Measurements from ENCODE around the gene MEGF9.
"Not testable (repeated sequence)": the region's sequence is repeated elsewhere in the genome, so short reads cannot be mapped to it uniquely, and the experiment has no call there.

The MEGF9 gene

GRCh38 chr9:120654272-120654671 is 60.0 kb downstream of the MEGF9 start:
- no peak for DNase-seq

DNA sequence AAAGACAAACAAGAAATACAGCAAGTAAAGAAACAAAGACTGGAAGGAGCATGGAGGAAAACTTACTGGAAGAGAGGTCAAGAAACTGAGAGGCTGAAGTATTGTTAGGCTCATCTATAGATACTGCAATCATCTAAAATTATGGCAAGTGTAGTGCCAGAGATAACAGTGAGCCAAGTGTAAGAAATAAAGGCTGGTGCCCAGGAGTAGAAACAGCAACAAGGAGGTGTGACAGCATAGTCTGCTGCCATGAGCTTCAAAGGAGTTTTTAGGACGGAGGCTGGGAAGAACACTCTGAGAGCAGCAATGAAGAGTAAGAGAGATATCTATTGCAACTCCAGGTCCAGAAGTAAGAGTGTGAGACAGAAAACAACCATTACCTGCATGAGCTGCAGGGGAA is 60.5 kb downstream of the MEGF9 start:
- no peak for DNase-seq

GRCh38 chr9:120652934-120653333 is 61.3 kb downstream of the MEGF9 start:
- DNase-seq: no peak

DNA sequence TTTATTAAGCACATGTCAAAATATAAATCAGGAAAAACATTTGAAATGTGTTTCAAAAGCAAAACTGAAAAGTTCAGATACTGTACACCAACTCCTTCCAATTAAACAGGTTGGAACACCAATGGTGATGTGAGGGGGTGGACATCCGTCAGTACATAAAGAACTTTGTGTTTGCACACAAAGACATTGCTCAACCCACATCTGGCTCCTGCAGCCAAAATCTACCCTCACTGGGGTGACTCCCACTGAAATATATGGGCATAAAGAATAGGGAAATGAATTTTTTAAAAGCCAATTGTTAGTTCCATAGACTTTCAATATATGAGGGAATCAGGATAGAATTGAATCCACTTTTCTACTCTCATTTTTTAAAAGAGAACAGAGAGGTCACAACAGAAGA is 63.9 kb downstream of the MEGF9 start:
- DNase-seq: no peak

DNA sequence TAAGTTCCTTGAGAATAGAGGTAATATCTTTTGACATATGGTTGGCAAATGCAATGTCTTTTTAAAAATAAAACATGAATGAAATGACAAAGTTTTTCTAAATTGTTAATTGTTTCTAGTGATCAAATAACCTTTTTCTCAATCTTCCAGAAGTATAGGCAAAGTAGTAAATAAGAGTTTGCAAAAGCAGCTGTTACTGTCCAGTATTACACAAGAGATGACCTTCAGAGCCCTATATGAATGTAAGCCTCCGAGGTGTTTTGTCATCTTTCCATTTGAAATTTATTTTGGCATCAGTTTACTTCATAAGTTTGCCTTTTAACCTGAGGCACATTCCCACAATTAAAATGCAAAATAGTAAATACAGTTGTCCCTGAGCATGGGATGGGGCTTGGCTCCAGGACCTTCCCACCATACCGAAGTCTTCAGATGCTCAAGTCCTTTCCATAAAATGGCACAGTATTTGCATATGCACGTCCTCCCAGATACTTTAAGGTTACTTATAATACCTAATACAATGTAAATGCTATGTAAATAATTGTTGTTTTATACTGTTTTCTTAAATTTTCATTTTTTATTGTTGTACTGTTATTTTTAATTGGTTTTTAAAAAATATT is 65.6 kb downstream of the MEGF9 start:
- no peak for DNase-seq

- DNase-seq: no peak
Measured at GRCh38 chr9:120646948-120647347, 67.3 kb downstream of the MEGF9 start.

DNA sequence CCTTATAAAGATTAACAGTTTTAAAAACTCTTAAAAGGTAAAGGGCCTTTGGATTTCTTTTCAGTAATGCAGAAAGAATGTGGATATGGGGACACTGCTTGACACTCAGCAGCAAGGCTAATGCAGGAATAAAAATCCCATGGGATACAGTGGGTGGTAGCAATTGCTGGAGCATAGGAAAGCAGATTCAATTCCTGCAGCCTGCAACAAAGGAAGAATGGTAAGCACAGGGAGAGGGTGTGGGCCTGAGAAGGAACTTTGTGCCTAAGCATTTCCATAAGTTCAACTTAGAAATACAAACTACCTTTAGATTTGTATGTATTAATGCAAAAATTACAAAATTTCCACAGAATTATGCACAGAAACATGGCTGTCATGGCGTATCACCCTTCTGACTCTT is 68.5 kb downstream of the MEGF9 start:
- no peak for DNase-seq

GRCh38 chr9:120643061-120643460 is 71.2 kb downstream of the MEGF9 start:
- no peak for DNase-seq

DNA sequence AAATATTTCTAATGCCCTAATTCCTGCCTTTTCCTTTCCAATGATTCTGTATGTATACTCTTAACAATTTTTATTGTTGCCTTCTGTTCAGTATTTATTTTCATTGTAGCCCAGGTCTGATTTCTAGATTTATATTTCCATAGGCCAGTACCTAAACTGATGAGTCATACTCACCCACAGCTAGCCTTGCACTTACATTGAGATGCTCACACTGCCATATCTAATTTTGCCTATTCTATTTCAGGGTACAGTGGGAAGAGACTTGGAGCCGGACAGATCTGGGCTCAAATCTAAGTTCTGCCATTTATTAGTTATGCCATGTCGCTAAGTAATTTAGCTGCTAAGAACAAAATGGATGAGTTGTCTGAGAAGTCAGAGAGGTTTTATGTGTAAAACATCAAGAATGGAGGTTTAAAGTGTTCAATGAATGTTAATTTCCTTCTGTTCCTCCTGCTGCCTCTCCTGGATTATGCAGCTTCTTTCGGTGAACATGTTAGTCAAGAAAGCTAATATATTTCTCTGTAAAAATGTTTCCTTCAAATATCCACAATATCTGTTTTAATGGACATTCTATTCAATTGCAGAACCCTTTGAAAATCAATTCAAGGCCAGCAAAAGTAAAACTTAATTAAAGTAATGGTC is 72.0 kb downstream of the MEGF9 start:
- DNase-seq: no peak

GRCh38 chr9:120640874-120641273 is 73.4 kb downstream of the MEGF9 start:
- not testable (repeated sequence) for DNase-seq

- no peak for DNase-seq
Measured at GRCh38 chr9:120640380-120640779, 73.9 kb downstream of the MEGF9 start.

DNA sequence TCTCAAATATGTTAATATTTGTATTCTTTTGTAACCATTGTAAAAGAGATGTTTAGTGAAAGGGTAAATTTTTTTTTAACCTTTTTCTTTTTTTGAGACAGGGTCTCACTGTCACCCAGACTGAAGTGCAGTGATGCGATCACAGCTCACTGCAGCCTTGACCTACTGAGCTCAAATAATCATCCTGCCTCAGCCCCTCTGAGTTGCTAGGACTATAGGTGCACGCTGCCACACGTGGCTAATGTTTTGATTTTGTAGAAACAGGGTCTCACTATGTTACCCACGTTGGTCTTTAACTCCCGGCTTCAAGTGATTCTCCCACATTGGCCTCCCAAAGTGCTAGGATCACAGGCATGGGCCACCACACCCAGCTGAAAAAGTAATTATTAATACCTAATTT is 76.4 kb downstream of the MEGF9 start:
- DNase-seq: no peak

GRCh38 chr9:120636194-120636957 is 77.9 kb downstream of the MEGF9 start:
- DNase-seq: no peak

GRCh38 chr9:120635011-120635410 is 79.3 kb downstream of the MEGF9 start:
- DNase-seq: no peak

DNA sequence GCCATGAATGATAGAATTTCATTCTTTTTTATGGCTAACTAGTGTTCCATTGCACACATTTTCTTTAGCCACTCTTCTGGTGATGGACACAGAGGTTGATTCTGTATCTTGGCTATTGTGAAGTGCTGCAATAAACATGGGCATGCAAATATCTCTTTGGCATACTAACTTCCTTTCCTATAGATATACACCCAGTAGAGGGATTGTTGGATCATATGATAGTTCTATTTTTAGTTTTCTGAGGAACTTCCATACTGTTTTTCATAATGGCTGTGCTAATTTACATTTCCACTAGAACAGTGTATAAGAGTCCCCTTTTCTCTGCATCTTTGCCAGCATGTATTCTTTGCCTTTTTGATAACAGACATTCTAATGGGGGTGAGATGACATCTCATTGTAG is 83.9 kb downstream of the MEGF9 start:
- DNase-seq: no peak

- not testable (repeated sequence) for DNase-seq
Measured at GRCh38 chr9:120628925-120629497, 85.3 kb downstream of the MEGF9 start.

DNA sequence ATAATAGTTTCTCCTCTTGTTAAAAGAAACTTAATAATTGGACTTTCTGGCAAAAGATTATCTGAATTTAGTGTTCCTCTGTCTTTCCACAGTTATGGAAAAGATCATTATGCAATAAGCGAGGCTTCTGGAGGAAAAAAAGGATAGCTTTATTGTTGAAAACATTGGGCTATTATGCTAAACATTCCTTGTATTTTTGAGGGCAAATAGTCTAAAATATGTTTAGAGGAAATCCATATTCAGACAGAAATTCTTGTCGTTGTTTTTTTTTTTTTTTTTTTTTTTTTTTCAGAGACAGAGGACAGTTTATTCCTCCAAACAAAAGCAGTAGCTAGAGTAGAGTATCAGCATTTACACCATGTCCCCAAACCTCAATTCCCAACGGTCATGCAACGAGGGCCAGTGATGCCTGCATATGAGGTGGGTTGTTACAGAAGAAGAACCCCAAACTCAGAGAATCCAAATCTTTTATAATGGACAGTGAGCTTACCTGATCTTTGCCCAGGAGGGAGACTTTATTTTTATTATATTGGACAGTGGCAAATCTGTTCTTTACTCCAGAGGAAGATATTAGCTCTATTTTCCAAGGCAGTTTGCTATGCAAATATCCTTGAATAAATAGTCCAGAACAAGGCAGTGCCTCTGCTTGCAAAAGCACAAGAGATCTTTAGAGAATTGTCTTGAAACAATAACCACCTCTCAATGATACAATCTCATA is 85.9 kb downstream of the MEGF9 start:
- DNase-seq: no peak

DNA sequence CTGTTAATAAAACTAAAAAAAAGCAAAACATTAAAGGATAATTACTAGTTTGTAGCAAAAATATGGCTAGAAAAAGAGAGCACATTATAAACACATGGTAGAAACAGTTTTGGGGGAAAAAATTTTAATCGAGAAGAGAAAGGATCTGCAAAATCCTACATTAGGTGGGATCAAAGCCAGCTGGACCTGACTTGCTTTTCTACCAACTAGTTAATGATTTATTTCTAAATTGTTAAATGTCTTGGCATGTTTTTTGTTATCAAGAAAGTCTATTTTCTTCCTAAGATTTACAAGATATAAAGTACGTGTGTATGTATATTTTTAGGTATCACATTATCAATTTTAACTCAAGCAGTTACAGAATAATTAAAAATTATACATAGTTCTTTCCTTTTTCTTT is 87.2 kb downstream of the MEGF9 start:
- DNase-seq: no peak

DNA sequence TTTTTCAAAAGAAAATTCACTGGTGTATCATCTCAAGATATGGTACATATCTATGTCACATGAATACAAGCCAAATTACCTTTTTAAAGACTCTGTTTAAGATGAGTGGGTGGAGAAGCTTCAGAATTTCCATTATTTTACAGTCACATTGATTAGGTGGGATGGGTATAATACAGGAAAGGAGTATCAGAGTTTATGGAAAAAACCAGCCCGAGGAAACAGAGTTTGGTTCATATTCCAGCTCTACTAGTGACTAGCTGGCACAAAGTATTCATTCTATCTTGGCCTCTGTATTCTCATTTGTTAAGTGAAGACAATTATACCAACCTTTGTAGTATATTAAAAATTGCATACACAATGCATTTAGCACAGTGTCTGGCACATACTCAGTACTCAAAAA is 87.8 kb downstream of the MEGF9 start:
- no peak for DNase-seq

GRCh38 chr9:120625222-120625621 is 89.0 kb downstream of the MEGF9 start:
- no peak for DNase-seq

GRCh38 chr9:120622790-120623189 is 91.5 kb downstream of the MEGF9 start:
- DNase-seq: no peak

- no peak for DNase-seq
Measured at GRCh38 chr9:120621941-120622340, 92.3 kb downstream of the MEGF9 start.

Data from femur (tissue), 1 donor.